ENCODE measurements around the gene SPATA20.

DNA sequence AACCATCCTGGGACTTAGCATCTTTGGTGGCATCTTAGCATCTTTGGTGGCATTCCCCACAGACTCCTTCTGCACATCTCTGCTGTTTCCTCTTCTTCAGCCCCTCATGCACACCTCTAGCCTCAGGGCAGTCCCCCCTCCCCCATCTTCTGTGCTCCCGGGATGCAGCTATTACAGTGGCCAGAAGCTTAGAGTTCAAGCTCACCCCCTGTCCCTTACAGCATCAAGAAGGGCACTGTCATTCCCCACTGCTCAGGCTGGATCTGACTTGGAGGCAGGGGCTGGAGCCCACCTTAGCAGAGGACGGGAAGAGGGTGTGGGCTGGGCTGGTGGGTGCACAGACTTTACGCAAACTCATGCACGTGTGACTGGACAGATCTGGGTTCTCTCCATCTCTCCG, 13.8 kb upstream of the SPATA20 start:
- TF ChIP-seq, protein P1, sequence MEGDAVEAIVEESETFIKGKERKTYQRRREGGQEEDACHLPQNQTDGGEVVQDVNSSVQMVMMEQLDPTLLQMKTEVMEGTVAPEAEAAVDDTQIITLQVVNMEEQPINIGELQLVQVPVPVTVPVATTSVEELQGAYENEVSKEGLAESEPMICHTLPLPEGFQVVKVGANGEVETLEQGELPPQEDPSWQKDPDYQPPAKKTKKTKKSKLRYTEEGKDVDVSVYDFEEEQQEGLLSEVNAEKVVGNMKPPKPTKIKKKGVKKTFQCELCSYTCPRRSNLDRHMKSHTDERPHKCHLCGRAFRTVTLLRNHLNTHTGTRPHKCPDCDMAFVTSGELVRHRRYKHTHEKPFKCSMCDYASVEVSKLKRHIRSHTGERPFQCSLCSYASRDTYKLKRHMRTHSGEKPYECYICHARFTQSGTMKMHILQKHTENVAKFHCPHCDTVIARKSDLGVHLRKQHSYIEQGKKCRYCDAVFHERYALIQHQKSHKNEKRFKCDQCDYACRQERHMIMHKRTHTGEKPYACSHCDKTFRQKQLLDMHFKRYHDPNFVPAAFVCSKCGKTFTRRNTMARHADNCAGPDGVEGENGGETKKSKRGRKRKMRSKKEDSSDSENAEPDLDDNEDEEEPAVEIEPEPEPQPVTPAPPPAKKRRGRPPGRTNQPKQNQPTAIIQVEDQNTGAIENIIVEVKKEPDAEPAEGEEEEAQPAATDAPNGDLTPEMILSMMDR (conservative IDR thresholded peaks at IDR 0.05) = no peak
- TF ChIP-seq ZFX (IDR thresholded peaks at IDR 0.05) = no peak
